HCT116 (cell line): ENCODE data around the gene FAM228A. TPM values are rescaled to one million over a fixed set of nuclear protein-coding genes. Genes with fewer than 3 reads are reported as not detected.

ENCODE experiments used
- ATAC-seq: fragments of 200-7000 bp; cut with Tn5 transposase; 2 replicates; pipeline ENCODE4 v1.9.1; 2020; ENCODE audit warnings: mild to moderate bottlenecking, moderate library complexity
- BruUV-seq: library from RNA; stranded (reverse); fragments of 400-500 nt; replicated peaks from 2 replicates; lab custom pipeline; 2021; lab: Mats Ljungman, UMichigan
- CTCF ChIA-PET: fragments of 300-600 bp; sonication (Branson Sonifier 250); formaldehyde crosslinking; loops from one replicate; lab custom pipeline; 2021; ENCODE audit warnings: antibody characterized with exemption; lab: Charles Lee
- POLR2A ChIA-PET: fragments of 300-600, 350-600 bp; sonication (Branson Sonifier 250); formaldehyde crosslinking; loops from one replicate; lab custom pipeline; 2021; ENCODE audit warnings: antibody characterized with exemption; lab: Charles Lee
- RAD21 ChIA-PET, 2 experiments: fragments of 300-600 bp; sonication (Branson Sonifier 250); formaldehyde crosslinking; loops; one replicate each; lab custom pipeline; 2023; ENCODE audit warnings: low total read pairs in 2 of 2; ENCODE audit not compliant: uncharacterized antibody in 2 of 2, unreplicated experiment in 2 of 2, low non-redundant PET in 1 of 2; lab: Charles Lee
- DNase-seq: peaks from one replicate; pipeline ENCODE4 v3.0.0-alpha.2; 2010; ENCODE audit warnings: low read depth, low spot score
- H2AFZ ChIP-seq: fragments of 200-600 bp; shearing (Covaris generic), sonication (generic); 2 replicates; pipeline ENCODE4 v1.6.1; 2017; ENCODE audit warnings: low read depth, mixed run types, mixed read lengths, antibody characterized with exemption, low read length; ENCODE audit not compliant: poor library complexity, severe bottlenecking
- H3K27ac ChIP-seq: 2 replicates; pipeline ENCODE4 v1.5.1; 2012; ENCODE audit warnings: low read depth, low read length
- H3K27me3 ChIP-seq: fragments of 200-600 bp; sonication (generic); 2 replicates; pipeline ENCODE4 v1.6.1; 2016; ENCODE audit warnings: mixed run types, low read length, mixed read lengths; ENCODE audit not compliant: insufficient read depth
- H3K36me3 ChIP-seq, 2 experiments: fragments of 200-500 bp in 1 of 2; fragments of 200-600 bp in 1 of 2; sonication (Bioruptor generic) in 1 of 2; sonication (generic) in 1 of 2; 2 replicates each; pipeline versions ENCODE4 v1.5.1 to v1.6.1; 2014 to 2016; ENCODE audit warnings: low read length in 2 of 2, inconsistent platforms in 1 of 2, mixed read lengths in 1 of 2, mixed run types in 1 of 2; ENCODE audit not compliant: insufficient read depth in 2 of 2, control insufficient read depth in 1 of 2
- H3K4me1 ChIP-seq, 2 experiments: fragments of 200-600 bp in 1 of 2; sonication (generic) in 1 of 2; 2 replicates each; pipeline versions ENCODE4 v1.5.1 to v1.6.1; 2012 to 2017; ENCODE audit warnings: low read length in 2 of 2, inconsistent platforms in 1 of 2, mild to moderate bottlenecking in 1 of 2, mixed read lengths in 1 of 2, mixed run types in 1 of 2, moderate library complexity in 1 of 2; ENCODE audit not compliant: insufficient read depth in 2 of 2, control insufficient read depth in 1 of 2
- H3K4me2 ChIP-seq: fragments of 200-600 bp; sonication (generic); 2 replicates; pipeline ENCODE4 v1.6.1; 2017; ENCODE audit warnings: mixed run types, low read length, mixed read lengths
- H3K4me3 ChIP-seq, 2 experiments: fragments of 200-600 bp in 1 of 2; sonication (generic) in 1 of 2; replicated peaks in 1 of 2; 2 replicates each; pipeline ENCODE4 v1.5.1; 2011 to 2016; ENCODE audit warnings: low read length in 2 of 2, control low read depth in 1 of 2, low read depth in 1 of 2, mild to moderate bottlenecking in 1 of 2, mixed read lengths in 1 of 2, mixed run types in 1 of 2
- H3K79me2 ChIP-seq: fragments of 200-600 bp; sonication (generic); 2 replicates; pipeline ENCODE4 v1.6.1; 2017; ENCODE audit warnings: mild to moderate bottlenecking, mixed run types, low read length, moderate library complexity, mixed read lengths; ENCODE audit not compliant: insufficient read depth
- H3K9ac ChIP-seq: fragments of 200-600 bp; sonication (generic); 2 replicates; pipeline ENCODE4 v1.6.1; 2016; ENCODE audit warnings: low read length, mixed read lengths
- H3K9me2 ChIP-seq: fragments of 200-600 bp; sonication (generic), shearing (Covaris generic); 2 replicates; pipeline ENCODE4 v1.6.1; 2017; ENCODE audit warnings: mixed run types, mild to moderate bottlenecking, moderate library complexity; ENCODE audit not compliant: insufficient read depth
- H3K9me3 ChIP-seq, 2 experiments: fragments of 200-500 bp in 1 of 2; fragments of 200-600 bp in 1 of 2; sonication (Bioruptor generic) in 1 of 2; sonication (generic) in 1 of 2; 2 replicates each; pipeline ENCODE4 v1.6.1; 2014 to 2017; ENCODE audit warnings: low read length in 2 of 2, mixed read lengths in 2 of 2, inconsistent platforms in 1 of 2, low read depth in 1 of 2, mild to moderate bottlenecking in 1 of 2, mixed run types in 1 of 2, moderate library complexity in 1 of 2; ENCODE audit not compliant: control insufficient read depth in 1 of 2, insufficient read depth in 1 of 2
- H4K20me1 ChIP-seq: fragments of 200-600 bp; sonication (generic), shearing (Covaris generic); 2 replicates; pipeline ENCODE4 v1.6.1; 2017; ENCODE audit warnings: mixed run types, mild to moderate bottlenecking, moderate library complexity; ENCODE audit not compliant: insufficient read depth
- CBX3 ChIP-seq: IDR thresholded peaks from 2 replicates; pipeline ENCODE4 v1.6.1; 2012; ENCODE audit warnings: low read depth
- CEBPB ChIP-seq: IDR thresholded peaks from 2 replicates; pipeline ENCODE4 v1.6.1; 2012; ENCODE audit warnings: low read depth
- CTCF ChIP-seq, 3 experiments: fragments of 200-600 bp in 1 of 3; sonication (generic) in 1 of 3; IDR thresholded peaks in 2 of 3; conservative IDR thresholded peaks in 1 of 3; 2 replicates each; pipeline ENCODE4 v1.5.1; 2012 to 2017; ENCODE audit warnings: low read depth in 2 of 3, low read length in 2 of 3, antibody characterized with exemption in 1 of 3, borderline replicate concordance in 1 of 3, control low read depth in 1 of 3, mild to moderate bottlenecking in 1 of 3, mixed read lengths in 1 of 3, mixed run types in 1 of 3, moderate library complexity in 1 of 3; ENCODE audit not compliant: insufficient read depth in 1 of 3
- EGR1 ChIP-seq: IDR thresholded peaks from 2 replicates; pipeline ENCODE4 v1.6.1; 2012; ENCODE audit warnings: low read depth
- EZH2 ChIP-seq: fragments of 200-600 bp; sonication (generic); IDR thresholded peaks from 2 replicates; pipeline ENCODE4 v1.6.1; 2017; ENCODE audit warnings: antibody characterized with exemption, mixed run types
- FOSL1 ChIP-seq: IDR thresholded peaks from 2 replicates; pipeline ENCODE4 v1.6.1; 2012; ENCODE audit warnings: low read depth
- JUND ChIP-seq: IDR thresholded peaks from 2 replicates; pipeline ENCODE4 v1.6.1; 2012
- MAX ChIP-seq: IDR thresholded peaks from 2 replicates; pipeline ENCODE4 v1.6.1; 2012
- SRF ChIP-seq: IDR thresholded peaks from 2 replicates; pipeline ENCODE4 v1.6.1; 2012; ENCODE audit warnings: low read depth
- TCF7L2 ChIP-seq: IDR thresholded peaks from 2 replicates; pipeline ENCODE4 v1.7.0; 2011; ENCODE audit warnings: borderline replicate concordance, inconsistent platforms; ENCODE audit not compliant: insufficient read depth, insufficient read length; ENCODE audit errors: extremely low read depth
- YY1 ChIP-seq: IDR thresholded peaks from 2 replicates; pipeline ENCODE4 v1.6.1; 2011; ENCODE audit warnings: low read length, low read depth, moderate library complexity, mild to moderate bottlenecking; ENCODE audit not compliant: insufficient replicate concordance; ENCODE audit errors: extremely low read depth
- ZBTB33 ChIP-seq: IDR thresholded peaks from 2 replicates; pipeline ENCODE4 v1.6.1; 2011; ENCODE audit warnings: mild to moderate bottlenecking, low read length, moderate library complexity; ENCODE audit not compliant: insufficient replicate concordance; ENCODE audit errors: extremely low read depth
- ZFX ChIP-seq: fragments of 450-650 bp; IDR thresholded peaks from 2 replicates; pipeline ENCODE4 v1.6.1; 2017
- intact Hi-C: fragments of 100-400 bp; cut with micrococcal nuclease; formaldehyde crosslinking; loops from 2 replicates; pipeline ENCODE4 v1.10.0; 2022
- total RNA-seq: library from RNA; stranded (reverse); gene quantifications from one replicate; pipeline ENCODE4 v1.2.1, GENCODE V29; 2021; ENCODE audit not compliant: unreplicated experiment
- TF ChIP-seq, protein P1 (sequence below): IDR thresholded peaks from 2 replicates; pipeline ENCODE4 v1.6.1; 2012

The FAM228A gene
- total RNA-seq, 1 experiment from 2014 or later = not detected

GRCh38 chr2:24220554-24221291 lies 45.9 kb downstream of the FAM228A start:
- Histone ChIP-seq H3K36me3 (no peaks in the 10 kb centered on the region), H3K27me3 (no peaks in the 10 kb centered on the region), H3K4me1 (no peaks in the 10 kb centered on the region), H3K9me3 (no peaks in the 10 kb centered on the region), H4K20me1 (no peaks in the 10 kb centered on the region), H2AFZ (no peak overlapping the region), H3K79me2 (no peaks in the 10 kb centered on the region), H3K4me2 (no peak overlapping the region), H3K27ac (no peak overlapping the region), H3K4me3 (no peak overlapping the region), H3K9ac (no peak overlapping the region), H3K9me2 (no peaks in the 10 kb centered on the region)
- DNase-seq = no peak
- ChIA-PET CTCF (no interaction called here), RAD21 (no interaction called here), POLR2A (no interaction called here)
- TF ChIP-seq MAX = no peak
- no peak for TF ChIP-seq TCF7L2
- no peak for TF ChIP-seq FOSL1
- TF ChIP-seq JUND = no peak
- no peak for TF ChIP-seq SRF
- TF ChIP-seq EGR1 = no peak
- TF ChIP-seq CEBPB = no peak
- no peak for TF ChIP-seq CBX3
- no peak for ATAC-seq
- intact Hi-C loops = no loop called here
- no TSS peak for BruUV-seq

DNA sequence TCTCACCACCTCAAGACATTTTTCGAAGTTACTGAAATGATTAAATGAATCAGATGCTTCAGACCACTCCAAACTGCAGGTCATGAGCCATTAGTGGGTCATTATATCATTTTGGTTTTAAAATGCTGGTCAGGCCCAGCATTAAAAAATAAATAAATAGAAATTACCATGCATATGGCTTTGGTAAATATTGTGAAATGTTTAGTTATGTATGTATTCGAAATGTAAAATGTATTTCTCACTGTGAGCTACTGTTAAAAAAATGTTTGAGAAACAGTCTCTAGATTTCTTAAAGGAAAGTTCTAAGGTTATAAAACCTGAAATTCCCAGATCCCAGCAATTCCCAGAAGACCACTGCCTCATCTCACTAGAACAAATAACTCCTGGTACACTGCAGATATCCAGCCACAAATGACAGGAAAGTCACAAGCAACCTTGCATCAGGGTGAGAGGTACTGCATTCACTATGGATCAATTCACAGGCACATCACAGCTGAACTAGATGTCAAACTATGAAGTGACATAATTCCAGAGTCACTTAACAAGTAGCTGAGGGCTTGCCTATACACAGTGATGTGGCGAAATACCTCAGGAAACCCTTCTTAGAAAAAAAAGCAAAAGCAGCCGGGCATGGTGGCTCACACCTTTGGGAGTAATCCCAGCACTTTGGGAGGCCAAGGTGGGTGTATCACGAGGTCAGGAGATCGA lies 46.6 kb downstream of the FAM228A start:
- no peak for ATAC-seq
- H3K27ac ChIP-seq = no peak overlapping the region
- H3K9ac ChIP-seq = no peak overlapping the region
- no peaks in the 10 kb centered on the region for H3K4me1 ChIP-seq
- H3K27me3 ChIP-seq = no peaks in the 10 kb centered on the region
- POLR2A ChIA-PET = no interaction called here
- RAD21 ChIA-PET = no interaction called here
- no peak for DNase-seq
- no peak overlapping the region for H2AFZ ChIP-seq
- H3K9me2 ChIP-seq = no peaks in the 10 kb centered on the region
- H3K79me2 ChIP-seq = no peaks in the 10 kb centered on the region
- H3K9me3 ChIP-seq = no peaks in the 10 kb centered on the region
- no peak overlapping the region for H3K4me3 ChIP-seq
- intact Hi-C loops = no loop called here
- H4K20me1 ChIP-seq = no peaks in the 10 kb centered on the region
- CTCF ChIA-PET = no interaction called here
- no TSS peak for BruUV-seq
- H3K4me2 ChIP-seq = no peak overlapping the region
- no peaks in the 10 kb centered on the region for H3K36me3 ChIP-seq
- no peak for TF ChIP-seq TCF7L2
- no peak for TF ChIP-seq ZFX
- TF ChIP-seq, protein P1, sequence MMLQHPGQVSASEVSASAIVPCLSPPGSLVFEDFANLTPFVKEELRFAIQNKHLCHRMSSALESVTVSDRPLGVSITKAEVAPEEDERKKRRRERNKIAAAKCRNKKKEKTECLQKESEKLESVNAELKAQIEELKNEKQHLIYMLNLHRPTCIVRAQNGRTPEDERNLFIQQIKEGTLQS = no peak
- TF ChIP-seq EZH2 = no peak
- no peak for TF ChIP-seq CTCF (IDR thresholded peaks at IDR 0.05 in 2 of 3, conservative IDR thresholded peaks at IDR 0.05 in 1 of 3; ENCODE audit: borderline replicate concordance in 1 of 3, insufficient read depth in 1 of 3, low read depth in 2 of 3, low read length in 2 of 3)
- TF ChIP-seq YY1 = no peak
- no peak for TF ChIP-seq CBX3
- TF ChIP-seq ZBTB33 = no peak
- TF ChIP-seq MAX = no peak
